AG09309 (cell line): ENCODE measurements around the gene KSR1.
A peak's percentile ranks its signal among the peaks of the same experiment; 100 is the strongest.

Experiments used
- DNase-seq: peaks from one replicate; pipeline ENCODE4 v3.0.0-alpha.2; 2010; ENCODE audit warnings: low read depth
- H3K4me3 ChIP-seq: 2 replicates; pipeline ENCODE4 v1.5.1; 2011; ENCODE audit warnings: mild to moderate bottlenecking, low read depth, low read length, moderate library complexity; ENCODE audit not compliant: control insufficient read depth
- CTCF ChIP-seq: IDR thresholded peaks from 2 replicates; pipeline ENCODE4 v1.5.1; 2011; ENCODE audit warnings: mild to moderate bottlenecking, low read depth, low read length, inconsistent platforms; ENCODE audit not compliant: insufficient read depth, control insufficient read depth; ENCODE audit errors: missing control alignments

KSR1 gene

GRCh38 chr17:27531469-27531961 is 75.3 kb downstream of the KSR1 start:
- H3K4me3 ChIP-seq, result no peak overlapping the region
- TF ChIP-seq CTCF, result no peak
- no peak for DNase-seq

GRCh38 chr17:27532269-27533263 is 76.3 kb downstream of the KSR1 start:
- no peak for TF ChIP-seq CTCF
- no peak overlapping the region for H3K4me3 ChIP-seq
- no peak for DNase-seq

- peak; percentile 70 for DNase-seq
- no peak overlapping the region for H3K4me3 ChIP-seq
- TF ChIP-seq CTCF, result no peak
Measured at GRCh38 chr17:27533874-27534815, 77.9 kb downstream of the KSR1 start.

GRCh38 chr17:27535178-27535928 is 79.1 kb downstream of the KSR1 start:
- H3K4me3 ChIP-seq, result no peak overlapping the region
- no peak for TF ChIP-seq CTCF
- no peak for DNase-seq

GRCh38 chr17:27535975-27536374 is 79.7 kb downstream of the KSR1 start:
- H3K4me3 ChIP-seq, result no peak overlapping the region
- DNase-seq, result no peak
- no peak for TF ChIP-seq CTCF

- DNase-seq, result no peak
- no peak overlapping the region for H3K4me3 ChIP-seq
- TF ChIP-seq CTCF, result no peak
Measured at GRCh38 chr17:27536781-27537180, 80.5 kb downstream of the KSR1 start.
